OCI-LY1 (cell line): ENCODE measurements around the gene CDK13.

Source experiments
- H2AFZ ChIP-seq: fragments of 200-600 bp; sonication (generic), shearing (Covaris generic); 2 replicates; pipeline ENCODE4 v1.6.0; 2014; ENCODE audit warnings: antibody characterized with exemption, mild to moderate bottlenecking, low read length
- H3F3A ChIP-seq: fragments of 200-600 bp; sonication (generic), shearing (Covaris generic); 2 replicates; pipeline ENCODE4 v1.6.0; 2014; ENCODE audit warnings: mild to moderate bottlenecking, antibody characterized with exemption, low read length, moderate library complexity; ENCODE audit not compliant: insufficient read depth
- H3K27ac ChIP-seq: fragments of 200-600 bp; sonication (generic); 2 replicates; pipeline ENCODE4 v1.5.1; 2014; ENCODE audit warnings: low read length, mixed run types, mild to moderate bottlenecking, low read depth; ENCODE audit not compliant: poor library complexity, severe bottlenecking
- H3K27me3 ChIP-seq: fragments of 200-600 bp; sonication (generic); 2 replicates; pipeline ENCODE4 v1.6.0; 2014; ENCODE audit warnings: antibody characterized with exemption, mild to moderate bottlenecking, low read length, moderate library complexity; ENCODE audit not compliant: insufficient read depth
- H3K36me3 ChIP-seq: fragments of 200-600 bp; sonication (generic); 2 replicates; pipeline ENCODE4 v1.6.1; 2014; ENCODE audit warnings: mild to moderate bottlenecking, antibody characterized with exemption, low read length, moderate library complexity, mixed read lengths; ENCODE audit not compliant: insufficient read depth
- H3K4me1 ChIP-seq: fragments of 200-600 bp; sonication (generic); 2 replicates; pipeline ENCODE4 v1.5.1; 2014; ENCODE audit warnings: mild to moderate bottlenecking, low read length, moderate library complexity; ENCODE audit not compliant: insufficient read depth, severe bottlenecking
- H3K4me2 ChIP-seq: fragments of 200-600 bp; sonication (generic), shearing (Covaris generic); 2 replicates; pipeline ENCODE4 v1.6.1; 2014; ENCODE audit warnings: low read length
- H3K4me3 ChIP-seq: fragments of 200-600 bp; sonication (generic); 2 replicates; pipeline ENCODE4 v1.5.1; 2014; ENCODE audit warnings: low read length, low read depth, mild to moderate bottlenecking, mixed read lengths; ENCODE audit not compliant: poor library complexity, severe bottlenecking
- H3K79me2 ChIP-seq: fragments of 200-600 bp; shearing (Covaris generic); 2 replicates; pipeline ENCODE4 v1.6.1; 2016; ENCODE audit warnings: mixed run types, low read length, mixed read lengths; ENCODE audit not compliant: insufficient read depth
- H3K9ac ChIP-seq: fragments of 200-600 bp; sonication (generic), shearing (Covaris generic); 2 replicates; pipeline ENCODE4 v1.6.1; 2014; ENCODE audit warnings: mild to moderate bottlenecking, low read length, mixed read lengths
- H3K9me2 ChIP-seq: fragments of 200-600 bp; sonication (generic), shearing (Covaris generic); 2 replicates; pipeline ENCODE4 v1.6.1; 2014; ENCODE audit warnings: low read depth, mild to moderate bottlenecking, low read length, mixed read lengths
- H3K9me3 ChIP-seq: fragments of 200-600 bp; shearing (Covaris generic); 2 replicates; pipeline ENCODE4 v1.6.1; 2014; ENCODE audit warnings: low read length, mixed read lengths
- H4K20me1 ChIP-seq: fragments of 200-600 bp; sonication (generic), shearing (Covaris generic); 2 replicates; pipeline ENCODE4 v1.6.0; 2016; ENCODE audit warnings: mild to moderate bottlenecking, low read length; ENCODE audit not compliant: insufficient read depth
- EZH2 ChIP-seq: fragments of 200-600 bp; sonication (generic), shearing (Covaris generic); IDR thresholded peaks from 2 replicates; pipeline ENCODE4 v1.8.0; 2017; ENCODE audit warnings: borderline replicate concordance, mixed run types, mild to moderate bottlenecking, antibody characterized with exemption, low read length, moderate library complexity, mixed read lengths
- TF ChIP-seq, protein P1 (sequence below): fragments of 200-600 bp; sonication (generic), shearing (Covaris generic); IDR thresholded peaks from 2 replicates; pipeline ENCODE4 v1.5.1; 2017; ENCODE audit warnings: mild to moderate bottlenecking, antibody characterized with exemption, low read length, moderate library complexity, mixed read lengths

Gene CDK13

DNA sequence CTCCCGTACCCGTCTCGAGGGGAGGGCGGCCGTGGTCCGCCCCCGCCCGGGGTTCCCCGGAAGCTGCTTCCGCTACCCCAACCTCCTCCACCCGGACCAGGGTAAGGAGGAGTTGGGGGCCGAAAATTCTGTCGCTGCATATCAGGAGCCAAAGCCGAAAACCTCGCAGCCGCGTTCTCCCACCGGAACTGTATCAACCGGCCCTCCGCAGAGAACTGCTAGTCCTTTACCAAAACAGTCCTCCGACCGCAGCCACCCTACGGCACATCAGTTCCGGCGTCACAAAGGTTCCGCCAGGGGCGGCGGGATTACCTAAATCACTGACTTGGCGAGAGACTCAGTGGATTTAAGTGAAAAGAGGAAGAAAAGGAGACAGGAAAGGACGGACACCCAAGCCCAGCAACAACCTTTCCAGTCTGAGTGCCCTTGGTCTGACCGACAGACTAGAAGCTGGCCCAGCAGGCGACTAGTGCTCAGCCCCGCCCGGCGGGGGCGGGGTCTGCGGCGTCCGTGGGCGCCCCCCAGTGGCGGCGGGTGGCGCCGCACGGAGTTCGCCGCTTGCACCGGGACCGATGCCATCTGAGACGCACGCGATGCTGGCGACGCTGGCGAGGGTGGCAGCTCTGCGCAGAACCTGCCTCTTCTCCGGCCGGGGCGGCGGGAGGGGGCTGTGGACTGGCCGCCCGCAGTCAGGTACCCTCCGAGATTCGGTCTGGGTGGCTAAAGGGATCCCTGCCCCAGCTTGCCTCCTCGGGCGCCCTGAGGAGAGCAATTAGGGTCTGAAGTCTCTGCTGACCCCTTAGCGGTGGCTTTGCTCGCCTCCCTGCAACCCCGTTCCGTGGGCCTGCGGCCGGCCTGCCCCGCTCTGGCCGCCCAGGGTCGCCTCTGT lies 184.6 kb downstream of the CDK13 start, which contains the start of the genes MPLKIP and SUGCT:
TSS of gene MPLKIP (minus strand) at position 195 of the 889 bp plus-strand sequence. CDS start at position 140, 55 bp downstream.
TSS of gene SUGCT (plus strand) at position 578 of the 889 bp plus-strand sequence.
- H3K9me3 ChIP-seq: no peaks in the 10 kb centered on the region
- peak within 1 kb of the TSS; percentile 63 for H3K4me2 ChIP-seq
- no peaks in the 10 kb centered on the region; the same call in 1 of the 2 replicates for H3K27me3 ChIP-seq
- H3K27ac ChIP-seq: peak within 1 kb of the TSS; percentile 67
- TF ChIP-seq, protein P1, sequence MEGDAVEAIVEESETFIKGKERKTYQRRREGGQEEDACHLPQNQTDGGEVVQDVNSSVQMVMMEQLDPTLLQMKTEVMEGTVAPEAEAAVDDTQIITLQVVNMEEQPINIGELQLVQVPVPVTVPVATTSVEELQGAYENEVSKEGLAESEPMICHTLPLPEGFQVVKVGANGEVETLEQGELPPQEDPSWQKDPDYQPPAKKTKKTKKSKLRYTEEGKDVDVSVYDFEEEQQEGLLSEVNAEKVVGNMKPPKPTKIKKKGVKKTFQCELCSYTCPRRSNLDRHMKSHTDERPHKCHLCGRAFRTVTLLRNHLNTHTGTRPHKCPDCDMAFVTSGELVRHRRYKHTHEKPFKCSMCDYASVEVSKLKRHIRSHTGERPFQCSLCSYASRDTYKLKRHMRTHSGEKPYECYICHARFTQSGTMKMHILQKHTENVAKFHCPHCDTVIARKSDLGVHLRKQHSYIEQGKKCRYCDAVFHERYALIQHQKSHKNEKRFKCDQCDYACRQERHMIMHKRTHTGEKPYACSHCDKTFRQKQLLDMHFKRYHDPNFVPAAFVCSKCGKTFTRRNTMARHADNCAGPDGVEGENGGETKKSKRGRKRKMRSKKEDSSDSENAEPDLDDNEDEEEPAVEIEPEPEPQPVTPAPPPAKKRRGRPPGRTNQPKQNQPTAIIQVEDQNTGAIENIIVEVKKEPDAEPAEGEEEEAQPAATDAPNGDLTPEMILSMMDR: peak; percentile 98
- no peak for TF ChIP-seq EZH2
- H3K4me3 ChIP-seq: peak within 1 kb of the TSS; percentile 84
- H3K4me1 ChIP-seq: peaks cover 21% of the 10 kb centered on the region
- H3K9me2 ChIP-seq: no peaks in the 10 kb centered on the region
- peaks cover 42% of the 10 kb centered on the region for H3K79me2 ChIP-seq
- 0 out of 2 replicates have a peak, but pooled peaks cover 3% of the 10 kb centered on the region for H4K20me1 ChIP-seq
- H3F3A ChIP-seq: no peaks in the 10 kb centered on the region
- peak within 1 kb of the TSS; percentile 87 for H3K9ac ChIP-seq
- H2AFZ ChIP-seq: no peak within 1 kb of the TSS
- H3K36me3 ChIP-seq: peaks cover 32% of the 10 kb centered on the region

DNA sequence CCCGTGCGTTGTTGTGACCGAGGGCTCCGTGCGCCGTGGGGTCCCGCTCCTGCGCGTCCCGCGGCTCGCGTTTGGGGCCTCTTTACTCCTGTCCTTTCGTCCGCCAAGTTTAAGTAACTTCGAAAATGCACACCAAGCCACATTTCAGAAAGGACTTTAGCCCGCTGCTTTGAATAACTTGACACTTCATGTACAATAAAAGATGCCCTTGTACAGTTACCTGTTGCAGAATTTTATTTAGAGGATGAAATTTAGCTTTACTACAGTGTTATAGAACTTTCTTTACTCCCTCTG lies 185.2 kb downstream of the CDK13 start:
- TF ChIP-seq, protein P1: no peak
- TF ChIP-seq EZH2: no peak
- Histone ChIP-seq H3K36me3 (peaks cover 26% of the 10 kb centered on the region), H3K27ac (no peak overlapping the region), H3K9me2 (no peaks in the 10 kb centered on the region), H3K4me1 (peaks cover 21% of the 10 kb centered on the region), H2AFZ (no peak overlapping the region), H3K4me3 (peak overlapping the region; percentile 84), H3F3A (no peaks in the 10 kb centered on the region), H3K27me3 (no peaks in the 10 kb centered on the region; the same call in 1 of the 2 replicates), H3K9me3 (no peaks in the 10 kb centered on the region), H3K4me2 (peak overlapping the region; percentile 63), H3K9ac (no peak overlapping the region), H4K20me1 (0 out of 2 replicates have a peak, but pooled peaks cover 3% of the 10 kb centered on the region), H3K79me2 (peaks cover 36% of the 10 kb centered on the region)

DNA sequence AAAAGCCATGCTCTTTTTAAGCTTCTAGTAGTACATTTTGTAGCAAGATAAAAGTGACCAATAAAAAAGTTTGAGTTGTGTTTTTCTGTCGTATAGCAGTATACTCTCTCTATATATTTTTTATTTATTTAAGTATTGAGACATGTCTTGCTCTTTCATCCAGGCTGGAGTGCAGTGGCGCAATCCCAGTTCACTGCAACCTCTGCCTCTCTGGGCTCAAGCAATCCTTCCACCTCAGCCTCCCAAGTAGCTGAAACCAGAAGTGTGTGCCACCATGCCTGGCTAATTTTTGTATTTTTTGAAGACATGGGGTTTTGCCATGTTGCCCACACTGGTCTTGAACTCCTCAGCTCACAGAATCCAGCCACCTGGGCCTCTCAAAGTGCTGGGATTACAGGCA lies 187.5 kb downstream of the CDK13 start:
- no peak overlapping the region for H3K9ac ChIP-seq
- H3K79me2 ChIP-seq: peaks cover 16% of the 10 kb centered on the region
- H3F3A ChIP-seq: no peaks in the 10 kb centered on the region
- H3K4me2 ChIP-seq: no peak overlapping the region
- H3K27ac ChIP-seq: no peak overlapping the region
- TF ChIP-seq, protein P1: no peak
- TF ChIP-seq EZH2: no peak
- peaks cover 14% of the 10 kb centered on the region for H3K4me1 ChIP-seq
- H3K36me3 ChIP-seq: peaks cover 6% of the 10 kb centered on the region; the same call in 1 of the 2 replicates
- H3K9me2 ChIP-seq: no peaks in the 10 kb centered on the region
- H2AFZ ChIP-seq: no peak overlapping the region
- H4K20me1 ChIP-seq: 0 out of 2 replicates have a peak, but pooled peaks cover 3% of the 10 kb centered on the region
- H3K4me3 ChIP-seq: no peak overlapping the region
- no peaks in the 10 kb centered on the region; the same call in 1 of the 2 replicates for H3K27me3 ChIP-seq
- no peaks in the 10 kb centered on the region for H3K9me3 ChIP-seq
